GM12878 (cell line): ENCODE results near the gene VN1R5. TPM values are rescaled to one million over a fixed set of nuclear protein-coding genes. Genes with fewer than 3 reads are reported as not detected.

Experiments used
- ATAC-seq: fragments of 200-7000 bp; cut with Tn5 transposase; 3 replicates; pipeline ENCODE4 v1.9.1; 2020; ENCODE audit warnings: mild to moderate bottlenecking, moderate library complexity
- BruUV-seq: library from RNA; stranded (reverse); fragments of 400-500 nt; replicated peaks from 2 replicates; lab custom pipeline; 2021; lab: Mats Ljungman, UMichigan
- CTCF ChIA-PET: fragments of 300-600 bp; sonication (Branson Sonifier 250); formaldehyde crosslinking; extraction: SDS; loops from one replicate; lab custom pipeline; 2021; ENCODE audit warnings: inconsistent platforms; lab: Yijun Ruan, JAX
- POLR2A ChIA-PET: fragments of 350-600 bp; formaldehyde crosslinking; extraction: SDS; loops from one replicate; lab custom pipeline; 2021; ENCODE audit warnings: inconsistent platforms; lab: Charles Lee
- RAD21 ChIA-PET: fragments of 300-600 bp; sonication (Branson Sonifier 250); formaldehyde crosslinking; loops from one replicate; lab custom pipeline; 2023; ENCODE audit warnings: antibody characterized with exemption; ENCODE audit not compliant: unreplicated experiment; lab: Charles Lee
- SMC1A ChIA-PET: fragments of 300-600 bp; sonication (Branson Sonifier 250); formaldehyde crosslinking; loops from one replicate; lab custom pipeline; 2023; ENCODE audit not compliant: unreplicated experiment, uncharacterized antibody; lab: Charles Lee
- DNase-seq: peaks from one replicate; pipeline ENCODE4 v3.0.0-alpha.2; 2011; ENCODE audit warnings: low read depth, low spot score
- FAIRE-seq: peaks from 3 replicates; lab custom pipeline; 2011; peaks lifted over from hg19 to GRCh38; lab: Jason Lieb, UNC
- H2AFZ ChIP-seq: 2 replicates; pipeline ENCODE4 v1.6.0; 2011; ENCODE audit warnings: low read depth, low read length, control low read depth; ENCODE audit not compliant: control insufficient read depth
- H3K27ac ChIP-seq: 2 replicates; pipeline ENCODE4 v1.5.1; 2011; ENCODE audit warnings: control low read depth; ENCODE audit not compliant: control insufficient read depth, insufficient read depth
- H3K27me3 ChIP-seq, 2 experiments: replicated peaks in 1 of 2; 2 replicates each; pipeline versions ENCODE4 v1.6.0 to v1.6.1; 2011; ENCODE audit warnings: low read length in 1 of 2; ENCODE audit not compliant: control insufficient read depth in 2 of 2, insufficient read depth in 2 of 2
- H3K36me3 ChIP-seq, 2 experiments: 2 replicates each; pipeline ENCODE4 v1.5.1; 2011; ENCODE audit warnings: low read length in 1 of 2; ENCODE audit not compliant: control insufficient read depth in 2 of 2, insufficient read depth in 2 of 2
- H3K4me1 ChIP-seq: 2 replicates; pipeline ENCODE4 v1.6.1; 2011; ENCODE audit warnings: mild to moderate bottlenecking, low read length, moderate library complexity, mixed read lengths; ENCODE audit not compliant: control insufficient read depth, insufficient read depth
- H3K4me2 ChIP-seq: 2 replicates; pipeline ENCODE4 v1.6.0; 2011; ENCODE audit warnings: control low read depth; ENCODE audit not compliant: control insufficient read depth, insufficient read depth
- H3K4me3 ChIP-seq: fragments of 200-600 bp; sonication (generic); 2 replicates; pipeline ENCODE4 v1.5.1; 2016
- H3K79me2 ChIP-seq: 2 replicates; pipeline ENCODE4 v1.6.0; 2011; ENCODE audit warnings: low read length; ENCODE audit not compliant: control insufficient read depth, insufficient read depth
- H3K9ac ChIP-seq: 2 replicates; pipeline ENCODE4 v1.8.0; 2011; ENCODE audit warnings: low read length, control low read depth, mixed read lengths; ENCODE audit not compliant: control insufficient read depth, insufficient read depth
- H3K9me3 ChIP-seq: replicated peaks from 3 replicates; pipeline ENCODE4 v1.5.1; 2011; ENCODE audit warnings: mild to moderate bottlenecking, low read length; ENCODE audit not compliant: control insufficient read depth, insufficient read depth
- H4K20me1 ChIP-seq: 2 replicates; pipeline ENCODE4 v1.6.0; 2011; ENCODE audit not compliant: control insufficient read depth, insufficient read depth
- CBFB ChIP-seq: IDR thresholded peaks from 2 replicates; pipeline ENCODE4 v1.6.1; 2016; ENCODE audit warnings: antibody characterized with exemption, low read depth
- CBX3 ChIP-seq: fragments of 200-600 bp; sonication (generic); IDR thresholded peaks from 2 replicates; pipeline ENCODE4 v1.6.1; 2016; ENCODE audit warnings: low read depth, borderline replicate concordance
- DPF2 ChIP-seq: fragments of 450-650 bp; IDR thresholded peaks from 2 replicates; pipeline ENCODE4 v1.6.1; 2017; ENCODE audit warnings: mild to moderate bottlenecking
- GATAD2B ChIP-seq: fragments of 450-650 bp; conservative IDR thresholded peaks from 2 replicates; pipeline ENCODE4 v1.6.1; 2017; ENCODE audit warnings: low read depth, mild to moderate bottlenecking, moderate library complexity
- LARP7 ChIP-seq: fragments of 450-650 bp; IDR thresholded peaks from 2 replicates; pipeline ENCODE4 v1.6.1; 2017; ENCODE audit warnings: mild to moderate bottlenecking
- MTA3 ChIP-seq: IDR thresholded peaks from 2 replicates; pipeline ENCODE4 v1.6.1; 2012; ENCODE audit warnings: low read length, inconsistent platforms, borderline replicate concordance
- MYC ChIP-seq: IDR thresholded peaks from 2 replicates; pipeline ENCODE4 v1.6.1; 2011; ENCODE audit warnings: mild to moderate bottlenecking, low read length, moderate library complexity, inconsistent platforms; ENCODE audit not compliant: insufficient read depth, insufficient replicate concordance, insufficient read length, severe bottlenecking
- WRNIP1 ChIP-seq: IDR thresholded peaks from 2 replicates; pipeline ENCODE4 v1.6.1; 2011; ENCODE audit warnings: low read depth, low read length, improper control_type of control experiment, borderline replicate concordance
- YBX1 ChIP-seq: fragments of 450-650 bp; IDR thresholded peaks from 2 replicates; pipeline ENCODE4 v1.6.1; 2016; ENCODE audit warnings: antibody characterized with exemption
- ZNF24 ChIP-seq: fragments of 450-650 bp; IDR thresholded peaks from 2 replicates; pipeline ENCODE4 v1.6.1; 2017; ENCODE audit warnings: antibody characterized with exemption, mild to moderate bottlenecking
- WGBS: methylation state at CpG from one replicate; pipeline ENCODE4 v1.1.6; 2016; ENCODE audit warnings: low lambda C conversion rate; ENCODE audit not compliant: insufficient replicate concordance, insufficient coverage; ENCODE audit errors: missing lambda C conversion rate; 5-methylcytosine and 5-hydroxymethylcytosine counted together
- in situ Hi-C: fragments of 300-500 bp; cut with MboI; formaldehyde crosslinking; loops from 9 replicates; pipeline ENCODE4 v1.14.3; 2018; ENCODE audit warnings: mixed read lengths
- intact Hi-C: fragments of 100-400 bp; cut with micrococcal nuclease; formaldehyde crosslinking; loops from one replicate; pipeline ENCODE4 v1.14.2; 2022; ENCODE audit not compliant: unreplicated experiment
- polyA plus RNA-seq, 11 experiments: library from polyadenylated mRNA; depleted of rRNA in 4 of 11; unstranded in 6 of 11; stranded (reverse) in 5 of 11; fragments of >200 nt; fragmentation: Nextera tagmentation in 4 of 11; fragmentation: Illumina TruSeq in 1 of 11; extraction: Ambion mirVana in 4 of 11; extraction: Trizol in 1 of 11; gene quantifications; 1 replicate in 1 of 11; 2 replicates in 10 of 11; pipeline versions ENCODE4 v1.2.1 to v1.2.3, GENCODE V29; 2011 to 2016; ENCODE audit warnings: inconsistent platforms in 2 of 11, missing spikeins in 2 of 11, low read depth in 1 of 11
- total RNA-seq, 4 experiments: library from RNA; depleted of rRNA in 3 of 4; stranded (reverse); fragments of >200 nt in 3 of 4; fragmentation: Illumina TruSeq in 1 of 4; extraction: Trizol in 1 of 4; gene quantifications; 2 replicates each; pipeline versions ENCODE4 v1.2.1 to v1.2.3, GENCODE V29; 2013 to 2021
- TF ChIP-seq, protein P1 (sequence below): IDR thresholded peaks from 2 replicates; pipeline ENCODE4 v1.6.1; 2012; ENCODE audit warnings: low read depth, low read length, improper control_type of control experiment
- TF ChIP-seq, protein P2 (sequence below): fragments of 450-650 bp; formaldehyde crosslinking; IDR thresholded peaks from 2 replicates; pipeline ENCODE4 v1.4.0; 2020; ENCODE audit warnings: mild to moderate bottlenecking, moderate library complexity

Gene VN1R5
- total and polyA plus RNA-seq, 10 of the 15 experiments (the other 5 are each of a cell fraction or from before 2014, with no cell fraction given), result not detected

DNA sequence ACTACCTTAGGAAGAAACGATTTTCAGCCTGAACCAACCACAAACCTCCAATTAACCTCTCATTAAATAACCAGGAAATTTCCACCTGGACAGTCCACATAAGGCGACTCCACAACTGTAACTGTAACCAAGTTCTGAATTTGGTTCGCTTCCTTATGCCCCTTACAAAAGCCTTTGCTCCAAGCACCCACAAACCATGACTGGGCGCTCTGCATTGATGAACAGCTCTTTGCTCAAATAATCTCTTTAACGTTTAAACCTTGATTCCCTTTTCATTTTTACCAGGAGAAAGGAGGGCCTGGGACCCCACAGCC is 45.9 kb upstream of the VN1R5 start:
- H3K36me3 ChIP-seq, result no peaks in the 10 kb centered on the region
- H3K27ac ChIP-seq, result peak overlapping the region; percentile 91
- in situ Hi-C loops, result no loop called here
- H3K9me3 ChIP-seq, result peaks cover 4% of the 10 kb centered on the region; the same call in 2 of the 3 replicates
- 5% methylated on average over 5 of the region's 5 CpGs for WGBS
- ATAC-seq (peak; percentile 7), DNase-seq (no peak), FAIRE-seq (peak; percentile 75)
- POLR2A ChIA-PET, result interaction anchor here (0.8 to 1.4 kb wide), 5 partner anchors 12 to 275 kb away, joined by 3 to 5 read pairs (median 3); no protein-coding TSS in a partner anchor
- H3K9ac ChIP-seq, result peak overlapping the region; percentile 85
- no peak overlapping the region for H2AFZ ChIP-seq
- peak overlapping the region; percentile 88 for H3K4me2 ChIP-seq
- BruUV-seq, result no TSS peak
- intact Hi-C loops, result loop anchor here (5.0 to 10.0 kb wide), 3 partner anchors 107 to 275 kb away; no protein-coding TSS in a partner anchor
- peaks cover 40% of the 10 kb centered on the region for H3K79me2 ChIP-seq
- H3K27me3 ChIP-seq, result no peaks in the 10 kb centered on the region
- H3K4me3 ChIP-seq, result peak overlapping the region; percentile 66
- peaks cover 21% of the 10 kb centered on the region for H3K4me1 ChIP-seq
- no peak for TF ChIP-seq CBX3
- TF ChIP-seq LARP7, result no peak
- TF ChIP-seq WRNIP1, result no peak
- TF ChIP-seq MTA3, result no peak
- RAD21 ChIA-PET, result interaction anchor here (1.0 to 1.5 kb wide), 3 partner anchors 8 to 205 kb away, joined by 3 to 7 read pairs (median 3); no protein-coding TSS in a partner anchor
- CTCF ChIA-PET, result interaction anchor here (0.9 to 1.0 kb wide), 2 partner anchors 12 to 179 kb away, joined by 4 to 6 read pairs; no protein-coding TSS in a partner anchor
- no peaks in the 10 kb centered on the region for H4K20me1 ChIP-seq
- SMC1A ChIA-PET, result interaction anchor here (0.7 to 1.5 kb wide), 7 partner anchors 9 to 181 kb away, joined by 3 to 4 read pairs (median 4); no protein-coding TSS in a partner anchor

DNA sequence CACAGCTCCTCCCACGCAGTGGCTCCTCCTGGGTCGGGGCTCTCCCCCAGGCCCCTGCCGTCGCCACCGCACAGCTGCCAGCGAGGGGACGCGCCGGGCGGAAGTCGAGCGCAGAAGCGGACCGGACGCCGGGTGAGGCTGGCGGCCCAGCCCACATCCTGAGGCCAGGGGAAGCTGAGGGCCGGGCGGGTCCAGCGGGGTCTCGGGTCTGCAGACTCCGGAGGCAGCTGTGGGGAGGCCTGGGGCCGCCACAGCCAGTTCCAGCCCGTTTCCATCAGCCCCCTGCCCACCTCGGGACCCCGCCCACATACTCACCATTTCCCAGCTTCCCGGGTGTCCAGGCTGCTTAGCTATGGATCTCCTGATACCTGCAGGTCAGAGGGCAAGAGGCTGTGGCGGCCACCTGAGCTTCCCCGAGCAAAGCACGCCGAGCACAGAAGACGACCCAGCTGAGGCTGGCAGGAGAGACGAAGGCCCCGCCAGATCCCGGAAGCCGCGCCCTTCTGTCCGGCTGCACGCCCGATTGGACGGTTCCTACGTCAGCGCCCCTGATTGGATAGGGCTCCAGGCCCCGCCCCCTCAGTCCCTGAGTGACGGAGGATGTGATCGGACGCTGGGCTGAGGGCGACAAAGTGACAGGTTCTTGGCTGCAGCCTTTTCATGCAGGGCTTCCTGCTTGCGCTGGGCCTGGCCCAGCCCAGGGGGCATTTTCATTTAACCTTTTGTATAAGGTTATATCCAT is 45.3 kb upstream of the VN1R5 start:
- FAIRE-seq (peak; percentile 99), ATAC-seq (peak; percentile 91), DNase-seq (peak; percentile 87)
- peaks cover 21% of the 10 kb centered on the region for H3K4me1 ChIP-seq
- peaks cover 4% of the 10 kb centered on the region; the same call in 2 of the 3 replicates for H3K9me3 ChIP-seq
- WGBS, result under 1% methylated on average over 40 of the region's 49 CpGs
- peak overlapping the region; percentile 88 for H3K4me2 ChIP-seq
- no peaks in the 10 kb centered on the region for H3K27me3 ChIP-seq
- no peaks in the 10 kb centered on the region for H4K20me1 ChIP-seq
- SMC1A ChIA-PET, result interaction anchor here (0.7 to 1.5 kb wide), 8 partner anchors 10 to 1698 kb away, joined by 3 to 4 read pairs (median 4); no protein-coding TSS in a partner anchor
- H3K36me3 ChIP-seq, result no peaks in the 10 kb centered on the region
- H3K4me3 ChIP-seq, result peak overlapping the region; percentile 66
- H3K27ac ChIP-seq, result peak overlapping the region; percentile 91
- intact Hi-C loops (loop anchor here (5.0 to 10.0 kb wide), 3 partner anchors 107 to 274 kb away; no protein-coding TSS in a partner anchor), in situ Hi-C loops (no loop called here)
- H2AFZ ChIP-seq, result peak overlapping the region; percentile 76
- BruUV-seq, result no TSS peak
- POLR2A ChIA-PET, result interaction anchor here (0.8 to 1.4 kb wide), 5 partner anchors 11 to 274 kb away, joined by 3 to 5 read pairs (median 3); no protein-coding TSS in a partner anchor
- CTCF ChIA-PET, result interaction anchor here (0.9 to 1.0 kb wide), 3 partner anchors 12 to 179 kb away, joined by 3 to 6 read pairs (median 4); no protein-coding TSS in a partner anchor
- peaks cover 40% of the 10 kb centered on the region for H3K79me2 ChIP-seq
- RAD21 ChIA-PET, result interaction anchor here (1.0 to 1.5 kb wide), 3 partner anchors 8 to 204 kb away, joined by 3 to 7 read pairs (median 3); no protein-coding TSS in a partner anchor
- H3K9ac ChIP-seq, result peak overlapping the region; percentile 85
- TF ChIP-seq YBX1 (no peak), ZNF24 (no peak), DPF2 (peak; percentile 87), CBFB (0 out of 2 replicates have a peak, but pooled peaks have one; percentile 42), GATAD2B (peak; percentile 92), MYC (no peak)
- TF ChIP-seq, protein P1, sequence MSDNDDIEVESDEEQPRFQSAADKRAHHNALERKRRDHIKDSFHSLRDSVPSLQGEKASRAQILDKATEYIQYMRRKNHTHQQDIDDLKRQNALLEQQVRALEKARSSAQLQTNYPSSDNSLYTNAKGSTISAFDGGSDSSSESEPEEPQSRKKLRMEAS, result peak; percentile 62; the same call in 1 of the 2 replicates
- TF ChIP-seq, protein P2, sequence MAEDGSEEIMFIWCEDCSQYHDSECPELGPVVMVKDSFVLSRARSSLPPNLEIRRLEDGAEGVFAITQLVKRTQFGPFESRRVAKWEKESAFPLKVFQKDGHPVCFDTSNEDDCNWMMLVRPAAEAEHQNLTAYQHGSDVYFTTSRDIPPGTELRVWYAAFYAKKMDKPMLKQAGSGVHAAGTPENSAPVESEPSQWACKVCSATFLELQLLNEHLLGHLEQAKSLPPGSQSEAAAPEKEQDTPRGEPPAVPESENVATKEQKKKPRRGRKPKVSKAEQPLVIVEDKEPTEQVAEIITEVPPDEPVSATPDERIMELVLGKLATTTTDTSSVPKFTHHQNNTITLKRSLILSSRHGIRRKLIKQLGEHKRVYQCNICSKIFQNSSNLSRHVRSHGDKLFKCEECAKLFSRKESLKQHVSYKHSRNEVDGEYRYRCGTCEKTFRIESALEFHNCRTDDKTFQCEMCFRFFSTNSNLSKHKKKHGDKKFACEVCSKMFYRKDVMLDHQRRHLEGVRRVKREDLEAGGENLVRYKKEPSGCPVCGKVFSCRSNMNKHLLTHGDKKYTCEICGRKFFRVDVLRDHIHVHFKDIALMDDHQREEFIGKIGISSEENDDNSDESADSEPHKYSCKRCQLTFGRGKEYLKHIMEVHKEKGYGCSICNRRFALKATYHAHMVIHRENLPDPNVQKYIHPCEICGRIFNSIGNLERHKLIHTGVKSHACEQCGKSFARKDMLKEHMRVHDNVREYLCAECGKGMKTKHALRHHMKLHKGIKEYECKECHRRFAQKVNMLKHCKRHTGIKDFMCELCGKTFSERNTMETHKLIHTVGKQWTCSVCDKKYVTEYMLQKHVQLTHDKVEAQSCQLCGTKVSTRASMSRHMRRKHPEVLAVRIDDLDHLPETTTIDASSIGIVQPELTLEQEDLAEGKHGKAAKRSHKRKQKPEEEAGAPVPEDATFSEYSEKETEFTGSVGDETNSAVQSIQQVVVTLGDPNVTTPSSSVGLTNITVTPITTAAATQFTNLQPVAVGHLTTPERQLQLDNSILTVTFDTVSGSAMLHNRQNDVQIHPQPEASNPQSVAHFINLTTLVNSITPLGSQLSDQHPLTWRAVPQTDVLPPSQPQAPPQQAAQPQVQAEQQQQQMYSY (CRISPR knock-in tag), result no peak
